ENCODE results near the gene SULF2.

SULF2 gene

DNA sequence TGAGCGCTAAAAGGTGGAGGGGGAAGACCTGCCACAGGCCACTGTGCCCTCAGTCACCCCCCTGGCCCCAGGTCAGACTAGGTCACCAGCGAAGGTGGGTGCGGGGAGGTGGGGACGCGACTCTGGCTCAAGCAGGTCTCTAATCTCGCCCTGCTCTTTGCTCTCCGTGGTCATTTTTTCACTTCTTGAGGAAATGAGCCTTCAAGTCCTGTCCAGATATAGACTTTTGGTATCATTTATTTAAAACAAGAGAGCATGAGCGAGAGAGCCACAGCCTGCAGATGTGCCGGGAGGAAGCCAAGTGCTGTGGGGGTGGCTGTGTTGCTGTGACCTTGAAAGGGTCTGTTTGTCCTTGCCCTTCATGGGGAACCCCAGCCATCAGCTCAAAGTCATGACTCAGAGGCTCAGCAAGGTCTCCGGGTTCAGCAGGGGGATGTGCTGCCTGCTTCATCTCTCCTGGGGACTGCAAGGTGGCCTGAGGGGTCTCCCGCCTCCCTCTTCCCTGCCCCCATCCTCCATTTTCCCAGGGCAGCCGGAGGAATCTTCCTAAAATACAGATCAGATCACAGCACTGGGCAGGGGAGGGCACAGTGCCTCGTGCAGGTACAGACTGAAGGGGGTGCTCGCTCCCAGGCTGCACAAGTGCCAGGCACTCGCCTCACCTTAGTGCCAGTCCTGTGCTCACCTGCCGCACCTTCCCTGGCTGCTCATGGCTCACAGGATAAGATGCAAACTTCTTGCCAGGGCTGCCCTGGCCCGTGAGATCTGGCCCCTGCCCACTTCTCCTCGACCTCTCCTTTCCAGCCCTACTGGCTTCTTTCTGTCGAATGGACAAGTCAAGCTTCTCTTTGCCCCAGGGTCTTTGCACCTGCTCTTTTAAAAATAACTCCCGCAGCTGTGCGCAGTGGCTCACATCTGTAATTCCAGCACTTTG is 26.5 kb downstream of the SULF2 start:
- DNase-seq, result no peak

DNA sequence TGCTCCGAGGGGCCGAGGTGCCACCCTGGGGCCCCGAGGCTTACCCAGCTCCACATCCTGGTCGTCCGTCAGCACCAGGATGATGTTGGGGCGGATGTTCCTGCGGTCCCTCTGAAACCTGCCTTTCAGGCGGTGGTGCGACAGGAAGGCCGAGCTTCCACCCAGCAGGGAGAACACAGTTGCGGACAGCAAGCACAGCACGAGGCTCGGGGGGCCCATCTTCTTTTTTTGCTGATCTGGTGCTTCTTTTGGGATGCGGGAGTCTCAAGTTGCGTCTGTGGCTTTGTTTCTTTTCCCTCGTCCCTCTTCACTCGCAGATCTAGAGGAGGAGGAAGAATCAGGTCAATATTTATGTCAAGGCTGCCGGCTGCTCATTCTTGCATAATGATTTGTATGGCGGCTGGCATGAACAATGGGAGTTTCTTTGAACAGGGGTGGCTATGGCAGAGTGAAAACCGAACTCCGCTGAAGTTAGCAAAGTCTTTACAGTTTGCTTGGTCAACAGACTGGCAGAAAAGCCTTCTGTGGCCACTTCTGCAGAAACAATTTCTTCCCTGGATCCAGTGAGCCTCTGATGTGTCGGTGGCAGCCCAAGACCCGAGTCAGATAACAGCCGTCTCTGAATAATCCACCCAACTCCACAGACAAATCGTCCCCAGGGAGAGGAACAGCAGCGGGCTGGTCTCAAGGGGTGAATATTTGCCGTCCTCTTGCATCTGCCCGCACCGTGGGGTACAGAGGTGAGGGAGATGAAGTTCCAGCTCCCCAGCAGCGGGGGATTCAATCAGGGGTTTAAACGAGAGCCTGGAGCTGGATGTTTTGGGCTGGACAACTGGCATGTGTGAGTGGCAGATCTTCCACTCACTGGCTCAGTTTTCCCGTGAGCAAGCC is 27.9 kb downstream of the SULF2 start:
- DNase-seq, result no peak

- DNase-seq, result no peak
Observed at GRCh38 chr20:47754946-47755652, 30.2 kb downstream of the SULF2 start.

DNA sequence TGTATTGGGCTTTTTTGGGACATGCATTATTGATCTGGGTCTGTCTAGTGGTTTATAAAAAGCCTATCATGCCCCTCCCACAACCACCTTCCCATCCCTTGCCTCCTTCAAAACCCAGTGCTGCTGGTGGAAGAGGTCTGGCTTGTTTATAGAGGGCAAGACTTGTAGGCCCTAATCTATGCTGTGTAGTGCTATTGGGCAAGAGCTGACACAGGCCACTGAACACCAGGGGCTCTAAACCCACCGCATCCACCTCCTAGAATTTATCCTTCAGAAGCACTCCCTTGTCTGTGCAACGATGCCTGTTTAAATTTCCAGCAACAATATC is 30.9 kb downstream of the SULF2 start:
- DNase-seq, result no peak

DNA sequence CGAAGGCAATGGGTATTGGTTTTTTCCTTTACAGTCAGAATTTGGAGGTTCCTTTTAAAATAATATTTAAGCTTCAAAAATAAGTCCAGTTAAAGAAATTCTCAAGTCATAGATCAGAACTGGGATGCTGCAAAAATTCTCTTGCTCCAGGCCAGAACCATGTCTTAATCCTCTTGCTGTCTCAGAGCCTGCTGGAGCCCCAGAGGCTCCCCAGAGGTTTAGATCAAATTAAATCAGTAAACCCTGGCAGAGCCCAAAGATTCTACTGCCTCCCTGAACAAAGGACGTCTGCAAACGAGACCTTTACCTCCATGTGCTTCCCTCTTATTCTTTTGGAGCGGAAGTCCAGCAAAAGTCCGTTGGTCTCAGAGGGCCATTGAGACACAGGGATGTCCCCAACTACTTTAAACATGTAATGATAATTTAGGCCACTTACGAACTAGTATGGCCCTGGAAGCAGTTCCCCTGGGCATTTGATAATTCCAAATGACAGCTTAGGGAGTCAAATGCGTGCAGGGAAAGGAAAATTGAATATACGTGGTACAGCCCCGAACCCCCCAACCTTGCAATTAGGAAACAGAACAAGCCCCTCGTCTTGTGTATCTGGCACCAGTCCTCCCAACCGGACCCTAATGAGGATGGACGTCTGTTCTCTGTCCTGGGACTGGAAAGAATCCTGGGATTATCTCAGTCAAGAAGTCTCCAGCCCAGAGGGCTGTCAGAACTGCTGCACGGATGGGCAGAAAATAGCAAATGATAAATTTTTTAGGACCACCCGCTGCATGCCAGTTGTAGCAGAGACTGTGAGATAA is 31.5 kb downstream of the SULF2 start:
- DNase-seq, result no peak

GRCh38 chr20:47751449-47751848 is 33.8 kb downstream of the SULF2 start:
- no peak for DNase-seq

- no peak for DNase-seq
Observed at GRCh38 chr20:47749339-47749738, 35.9 kb downstream of the SULF2 start.

DNA sequence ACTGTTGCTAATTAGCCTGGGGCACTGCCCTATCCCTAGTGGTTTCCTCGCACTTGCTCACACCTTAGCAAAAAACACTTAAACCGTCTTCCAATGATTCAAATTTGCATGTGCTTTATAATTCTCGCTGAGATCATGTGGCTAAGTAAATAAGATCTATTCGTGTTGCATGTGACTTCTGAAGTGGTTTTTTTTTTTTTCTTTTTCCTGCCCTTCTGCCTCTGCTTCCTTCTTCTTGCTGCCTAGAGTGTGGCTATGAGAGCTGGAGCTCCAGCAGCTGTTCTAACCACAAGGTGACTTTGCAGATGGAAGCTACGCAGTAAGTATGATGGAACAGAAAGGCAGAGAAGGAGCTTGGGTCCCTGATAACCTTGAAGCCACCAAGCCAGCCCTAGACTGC is 36.5 kb downstream of the SULF2 start:
- DNase-seq, result no peak

DNA sequence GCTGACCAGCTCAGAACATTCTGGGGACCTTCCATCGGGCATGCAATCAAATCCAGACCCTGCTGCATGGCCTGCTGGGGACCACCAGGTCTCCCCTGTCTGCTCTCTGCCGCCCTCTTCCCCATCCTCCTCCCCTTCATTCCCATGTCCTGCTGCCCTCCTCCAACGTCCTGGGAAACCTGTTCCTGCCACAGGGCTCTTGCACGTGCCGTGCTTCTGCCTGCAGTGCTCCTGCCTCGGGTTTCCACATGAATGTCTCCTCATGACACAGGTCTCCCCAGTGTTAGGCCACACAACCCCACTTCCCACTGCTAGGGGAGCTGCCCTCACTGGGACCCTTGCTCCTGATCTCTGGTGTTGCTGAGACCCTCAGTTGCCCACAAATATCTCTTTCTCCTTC is 37.2 kb downstream of the SULF2 start:
- no peak for DNase-seq

- DNase-seq, result no peak
Observed at GRCh38 chr20:47747669-47748031, 37.6 kb downstream of the SULF2 start.

DNA sequence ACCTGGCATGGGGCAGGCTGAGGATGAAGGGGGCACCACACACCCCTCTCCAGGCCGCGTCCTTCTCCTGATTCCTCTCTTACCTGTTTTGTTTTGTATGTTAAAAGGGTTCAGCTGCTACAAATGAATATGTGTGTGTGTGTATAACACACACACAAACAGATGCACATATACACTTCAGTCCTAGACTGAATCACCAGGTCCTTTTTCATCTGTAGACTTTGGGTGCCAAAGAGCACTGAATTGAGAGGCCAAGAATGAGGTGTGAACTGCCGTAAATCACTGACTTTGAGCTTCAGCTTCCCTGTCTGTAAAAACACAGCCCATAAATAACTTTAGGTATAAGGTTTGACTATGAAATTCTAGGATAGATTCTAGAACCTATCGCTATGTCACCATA is 40.5 kb downstream of the SULF2 start:
- DNase-seq, result no peak

- DNase-seq, result no peak
Observed at GRCh38 chr20:47743671-47744070, 41.6 kb downstream of the SULF2 start.

GRCh38 chr20:47741669-47742608 is 43.3 kb downstream of the SULF2 start:
- DNase-seq, result no peak

DNA sequence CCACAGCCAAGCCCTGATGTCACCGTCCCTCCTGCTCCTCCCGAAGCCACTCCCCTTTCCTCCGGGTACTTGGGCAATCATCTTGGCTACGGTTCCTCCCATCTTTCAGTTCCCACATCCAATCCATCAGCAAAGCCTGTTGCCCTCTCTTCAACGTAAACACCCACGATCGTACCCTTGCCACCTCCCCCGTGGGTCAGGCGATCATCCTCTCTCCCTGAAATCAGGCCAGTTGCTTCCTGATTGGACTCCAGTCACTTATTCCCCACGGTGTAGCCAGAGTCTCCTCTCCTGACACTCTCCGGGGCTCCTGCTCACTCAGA is 44.5 kb downstream of the SULF2 start:
- DNase-seq, result peak; percentile 53

- DNase-seq, result no peak
Observed at GRCh38 chr20:47740121-47740861, 45.0 kb downstream of the SULF2 start.

GRCh38 chr20:47737923-47738322 is 47.4 kb downstream of the SULF2 start:
- no peak for DNase-seq

DNA sequence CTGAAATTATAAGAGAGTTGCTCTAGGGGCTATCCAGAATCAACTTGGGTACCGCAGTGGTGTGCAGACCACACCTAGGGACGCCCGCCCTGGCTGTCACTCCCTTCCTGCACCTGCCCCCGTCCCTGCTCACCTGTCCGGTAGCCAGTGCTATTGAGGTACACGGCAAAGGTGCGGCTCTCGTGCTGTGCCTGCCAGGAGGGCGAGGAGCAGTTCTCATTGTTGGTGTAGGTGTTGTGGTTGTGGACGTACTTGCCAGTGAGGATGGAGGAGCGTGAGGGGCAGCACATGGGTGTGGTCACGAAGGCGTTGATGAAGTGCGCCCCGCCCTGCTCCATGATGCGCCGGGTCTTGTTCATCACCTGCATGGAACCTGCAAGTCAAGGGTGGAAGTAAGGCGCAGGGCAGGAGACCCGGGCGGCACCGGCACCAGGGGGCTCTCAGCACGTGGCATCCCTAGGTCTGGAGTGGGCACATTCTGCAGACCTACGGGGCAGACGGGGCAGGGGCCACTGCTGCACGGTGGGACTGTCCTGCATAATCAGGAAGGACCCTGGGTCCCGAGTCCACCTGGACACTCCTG is 48.6 kb downstream of the SULF2 start:
- no peak for DNase-seq

- DNase-seq, result no peak
Observed at GRCh38 chr20:47735412-47736400, 49.6 kb downstream of the SULF2 start.

- no peak for DNase-seq
Observed at GRCh38 chr20:47734870-47735269, 50.4 kb downstream of the SULF2 start.
